ENCODE results near the gene GREM1. TPM values are rescaled to one million over a fixed set of nuclear protein-coding genes. Genes with fewer than 3 reads are reported as not detected.

GREM1 gene
- total RNA-seq, 1 donor from 2014 or later = 3.7 TPM

GRCh38 chr15:32709295-32710033 is 8.3 kb upstream of the GREM1 start:
- no peak for TF ChIP-seq CTCF (IDR thresholded peaks at IDR 0.05; ENCODE audit: insufficient read depth, low read length, severe bottlenecking)
- peak; percentile 50 for FAIRE-seq
- no peak for DNase-seq (ENCODE audit: low read depth)

GRCh38 chr15:32715276-32715675 is 2.5 kb upstream of the GREM1 start:
- Histone ChIP-seq H3K36me3 (ENCODE audit: control insufficient read depth, insufficient read depth, low read length) (no peaks in the 10 kb centered on the region), H3K27me3 (ENCODE audit: control insufficient read depth, insufficient read depth, low read length) (peaks cover 43% of the 10 kb centered on the region), H3K4me3 (ENCODE audit: low read depth, low read length) (no peak overlapping the region)
- TF ChIP-seq CTCF (IDR thresholded peaks at IDR 0.05; ENCODE audit: insufficient read depth, low read length, severe bottlenecking) = no peak
- DNase-seq (ENCODE audit: low read depth) (peak; percentile 50), FAIRE-seq (no peak)

More at GRCh38 chr15:32709295-32710033, 8.3 kb upstream of the GREM1 start:
- H3K36me3 ChIP-seq (ENCODE audit: control insufficient read depth, insufficient read depth, low read length) = no peaks in the 10 kb centered on the region
- H3K4me3 ChIP-seq (ENCODE audit: low read depth, low read length) = no peak overlapping the region
- H3K27me3 ChIP-seq (ENCODE audit: control insufficient read depth, insufficient read depth, low read length) = peaks cover 5% of the 10 kb centered on the region

- no peak for TF ChIP-seq CTCF (IDR thresholded peaks at IDR 0.05; ENCODE audit: insufficient read depth, low read length, severe bottlenecking)
- peaks cover 44% of the 10 kb centered on the region for H3K27me3 ChIP-seq (ENCODE audit: control insufficient read depth, insufficient read depth, low read length)
- FAIRE-seq = no peak
- no peaks in the 10 kb centered on the region for H3K36me3 ChIP-seq (ENCODE audit: control insufficient read depth, insufficient read depth, low read length)
- DNase-seq (ENCODE audit: low read depth) = no peak
- no peak overlapping the region for H3K4me3 ChIP-seq (ENCODE audit: low read depth, low read length)
Observed at GRCh38 chr15:32716216-32716914, 1.4 kb upstream of the GREM1 start.

- no peak for DNase-seq (ENCODE audit: low read depth)
- peaks cover 44% of the 10 kb centered on the region for H3K27me3 ChIP-seq (ENCODE audit: control insufficient read depth, insufficient read depth, low read length)
- no peak for TF ChIP-seq CTCF (IDR thresholded peaks at IDR 0.05; ENCODE audit: insufficient read depth, low read length, severe bottlenecking)
- no peak overlapping the region for H3K4me3 ChIP-seq (ENCODE audit: low read depth, low read length)
- no peaks in the 10 kb centered on the region for H3K36me3 ChIP-seq (ENCODE audit: control insufficient read depth, insufficient read depth, low read length)
- FAIRE-seq = no peak
Observed at GRCh38 chr15:32716915-32717425, 834 bp upstream of the GREM1 start.

- Histone ChIP-seq H3K27me3 (ENCODE audit: control insufficient read depth, insufficient read depth, low read length) (peaks cover 42% of the 10 kb centered on the region), H3K4me3 (ENCODE audit: low read depth, low read length) (no peak overlapping the region), H3K36me3 (ENCODE audit: control insufficient read depth, insufficient read depth, low read length) (no peaks in the 10 kb centered on the region)
- FAIRE-seq = no peak
- no peak for TF ChIP-seq CTCF (IDR thresholded peaks at IDR 0.05; ENCODE audit: insufficient read depth, low read length, severe bottlenecking)
- no peak for DNase-seq (ENCODE audit: low read depth)
Observed at GRCh38 chr15:32718227-32718820, 520 bp downstream of the GREM1 start.
